Lower leg skin (tissue), 4 donors: ENCODE measurements around the gene IL15RA. TPM values are rescaled to one million over a fixed set of nuclear protein-coding genes. Genes with fewer than 3 reads are reported as not detected.
A peak's percentile ranks its signal among the peaks of the same experiment; 100 is the strongest.
"Not testable (repeated sequence)": the region's sequence is repeated elsewhere in the genome, so short reads cannot be mapped to it uniquely, and the experiment has no call there.

Experiments used
- DNase-seq, 2 donors: peaks; one replicate each; pipeline ENCODE4 v3.0.0-alpha.2; 2019; ENCODE audit warnings: low spot score in 2 of 2
- H3K4me3 ChIP-seq: fragments of 200-600 bp; sonication (generic); 2 replicates; pipeline ENCODE4 v1.5.1; 2017; ENCODE audit warnings: mild to moderate bottlenecking, low read depth; ENCODE audit not compliant: poor library complexity, severe bottlenecking
- POLR2A ChIP-seq, 2 donors: fragments of 450-650 bp; IDR thresholded peaks; one replicate each; pipeline ENCODE4 v1.6.1; 2016 to 2017; ENCODE audit warnings: antibody characterized with exemption in 2 of 2, mild to moderate bottlenecking in 1 of 2, moderate library complexity in 1 of 2
- WGBS, 2 donors: methylation state at CpG; one replicate each; pipeline ENCODE4 v1.1.5; 2018; 5-methylcytosine and 5-hydroxymethylcytosine counted together
- intact Hi-C: fragments of 100-400 bp; cut with DNase I; formaldehyde crosslinking; loops from one replicate; pipeline ENCODE4 v1.15.0; 2023; ENCODE audit warnings: low total_unique reads
- total RNA-seq, 4 donors: library from RNA; depleted of rRNA; stranded (reverse); fragments of >200 nt; gene quantifications; one replicate each; pipeline ENCODE4 v1.1.0, GENCODE V29; 2016
- TF ChIP-seq, protein P1 (sequence below), 3 donors: fragments of 450-650 bp; IDR thresholded peaks; one replicate each; pipeline ENCODE4 v1.5.1; 2016; ENCODE audit warnings: antibody characterized with exemption in 3 of 3, mild to moderate bottlenecking in 3 of 3, moderate library complexity in 2 of 3

The IL15RA gene
- total RNA-seq, 4 donors from 2014 or later = 9.3 to 30.8 (median 24.8) TPM

DNA sequence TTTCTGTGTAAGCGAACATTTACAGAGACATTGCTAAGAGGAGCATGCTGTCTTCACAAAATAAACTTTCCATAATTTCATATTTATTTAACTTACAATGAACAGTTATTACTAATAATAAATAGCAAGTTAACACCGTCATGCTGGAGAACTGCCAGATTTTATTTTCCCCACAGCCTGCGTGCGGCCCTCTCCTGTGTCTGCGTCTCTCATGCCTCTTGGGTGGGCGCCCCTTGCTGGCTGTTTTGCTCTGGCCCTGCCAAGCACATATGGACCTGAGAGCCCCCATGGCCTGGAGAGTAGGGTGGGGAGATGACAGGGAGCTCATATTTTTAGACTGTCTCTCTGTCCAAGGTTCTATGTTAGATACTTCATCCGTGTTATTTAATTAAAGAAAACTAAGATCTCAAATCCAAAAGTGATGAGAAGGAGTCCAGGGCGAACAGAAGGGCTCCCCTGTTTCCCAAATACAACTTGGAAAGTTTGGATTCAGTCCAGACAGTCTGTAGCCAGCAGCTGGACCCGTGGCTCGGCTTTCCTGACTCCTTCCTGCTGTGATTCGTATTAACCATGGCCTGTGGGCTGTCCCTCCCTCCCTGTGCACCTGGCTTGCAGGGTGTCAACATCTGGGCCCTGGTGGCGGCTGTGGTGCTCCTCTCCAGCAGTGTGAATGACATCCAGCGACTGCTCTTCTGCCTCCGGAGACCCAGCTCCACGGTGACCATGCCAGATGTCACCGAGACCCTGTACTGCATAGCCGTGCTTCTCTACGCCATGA is 66.8 kb downstream of the IL15RA start:
- no peak for TF ChIP-seq POLR2A (IDR thresholded peaks at IDR 0.05)
- TF ChIP-seq, protein P1, sequence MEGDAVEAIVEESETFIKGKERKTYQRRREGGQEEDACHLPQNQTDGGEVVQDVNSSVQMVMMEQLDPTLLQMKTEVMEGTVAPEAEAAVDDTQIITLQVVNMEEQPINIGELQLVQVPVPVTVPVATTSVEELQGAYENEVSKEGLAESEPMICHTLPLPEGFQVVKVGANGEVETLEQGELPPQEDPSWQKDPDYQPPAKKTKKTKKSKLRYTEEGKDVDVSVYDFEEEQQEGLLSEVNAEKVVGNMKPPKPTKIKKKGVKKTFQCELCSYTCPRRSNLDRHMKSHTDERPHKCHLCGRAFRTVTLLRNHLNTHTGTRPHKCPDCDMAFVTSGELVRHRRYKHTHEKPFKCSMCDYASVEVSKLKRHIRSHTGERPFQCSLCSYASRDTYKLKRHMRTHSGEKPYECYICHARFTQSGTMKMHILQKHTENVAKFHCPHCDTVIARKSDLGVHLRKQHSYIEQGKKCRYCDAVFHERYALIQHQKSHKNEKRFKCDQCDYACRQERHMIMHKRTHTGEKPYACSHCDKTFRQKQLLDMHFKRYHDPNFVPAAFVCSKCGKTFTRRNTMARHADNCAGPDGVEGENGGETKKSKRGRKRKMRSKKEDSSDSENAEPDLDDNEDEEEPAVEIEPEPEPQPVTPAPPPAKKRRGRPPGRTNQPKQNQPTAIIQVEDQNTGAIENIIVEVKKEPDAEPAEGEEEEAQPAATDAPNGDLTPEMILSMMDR (IDR thresholded peaks at IDR 0.05) = no peak
- WGBS, 2 donors = 82 to 87% methylated on average over 18 of the region's 18 CpGs
- intact Hi-C loops = no loop called here
- no peak for DNase-seq
- no peak overlapping the region for H3K4me3 ChIP-seq

DNA sequence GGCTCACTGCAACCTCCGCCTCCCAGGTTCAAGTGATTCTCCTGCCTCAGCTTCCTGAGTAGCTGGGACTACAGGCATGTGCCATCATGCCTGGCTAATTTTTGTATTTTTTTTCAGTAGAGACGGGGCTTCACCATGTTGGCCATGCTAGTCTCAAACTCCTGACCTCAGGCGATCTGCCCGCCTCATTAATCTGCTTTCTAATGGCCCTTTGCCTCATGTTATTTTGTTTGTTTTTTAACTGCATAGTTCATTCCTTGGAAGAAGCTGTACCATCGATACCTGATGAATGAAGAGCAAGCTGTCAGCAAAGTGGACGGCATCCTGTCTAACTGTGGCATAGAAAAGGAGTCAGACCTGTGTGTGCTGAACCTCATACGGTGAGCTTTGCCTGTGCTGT is 68.7 kb downstream of the IL15RA start:
- DNase-seq, intact Hi-C loops, H3K4me3 ChIP-seq: not testable (repeated sequence)
- 91 to 93% methylated on average over 7 of the region's 7 CpGs for WGBS, 2 donors

DNA sequence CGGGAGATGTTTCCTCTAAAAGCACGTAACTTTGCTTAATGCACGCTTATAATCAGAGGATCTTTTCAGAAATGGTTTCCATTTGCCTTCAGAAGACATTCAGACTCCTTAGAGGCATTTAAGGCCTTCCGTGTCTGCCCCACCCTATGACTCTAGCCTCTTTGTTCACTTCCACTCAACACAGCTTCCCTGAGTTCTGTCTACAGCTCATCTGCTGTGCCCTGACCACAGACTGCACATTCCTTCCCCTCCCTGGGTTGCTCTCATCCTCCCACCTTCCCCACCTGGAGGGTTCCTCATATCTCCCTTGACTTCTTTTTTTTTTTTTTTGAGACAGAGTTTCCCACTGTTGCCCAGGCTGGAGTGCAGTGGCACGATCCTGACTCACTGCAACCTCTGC is 70.7 kb downstream of the IL15RA start:
- DNase-seq = no peak
- no peak overlapping the region for H3K4me3 ChIP-seq
- intact Hi-C loops = no loop called here
- no peak for TF ChIP-seq POLR2A (IDR thresholded peaks at IDR 0.05)
- TF ChIP-seq, protein P1 (IDR thresholded peaks at IDR 0.05) = no peak
- 95% methylated on average over 5 of the region's 5 CpGs for WGBS, 2 donors

DNA sequence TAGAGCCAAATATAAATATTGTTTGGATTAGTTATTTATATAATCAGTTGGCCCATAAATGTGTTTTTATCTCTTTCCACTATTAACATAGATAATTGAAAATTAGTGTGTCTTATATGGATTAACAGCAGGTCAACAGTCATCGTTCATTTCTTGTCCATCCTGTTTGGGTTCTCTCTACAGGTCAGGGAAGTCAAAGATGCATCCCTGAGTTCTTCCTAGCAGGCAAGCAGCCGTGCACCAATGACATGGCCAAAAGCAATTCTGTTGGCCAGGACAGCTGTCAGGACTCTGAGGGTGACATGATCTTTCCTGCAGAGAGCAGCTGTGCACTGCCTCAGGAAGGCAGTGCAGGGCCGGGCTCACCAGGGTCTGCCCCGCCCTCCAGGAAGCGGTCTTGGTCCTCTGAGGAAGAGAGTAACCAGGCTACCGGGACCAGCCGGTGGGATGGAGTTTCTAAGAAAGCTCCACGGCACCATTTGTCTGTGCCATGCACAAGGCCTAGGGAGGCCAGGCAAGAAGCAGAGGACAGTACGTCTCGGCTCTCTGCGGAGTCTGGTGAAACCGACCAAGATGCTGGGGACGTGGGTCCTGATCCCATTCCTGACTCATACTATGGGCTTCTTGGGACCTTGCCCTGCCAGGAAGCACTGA is 71.4 kb downstream of the IL15RA start:
- intact Hi-C loops = no loop called here
- TF ChIP-seq, protein P1 (IDR thresholded peaks at IDR 0.05) = no peak
- no peak for TF ChIP-seq POLR2A (IDR thresholded peaks at IDR 0.05)
- peak in 1 of 2 donors; percentile 50 for DNase-seq
- no peak overlapping the region for H3K4me3 ChIP-seq
- WGBS, 2 donors = 86 to 92% methylated on average over 13 of the region's 13 CpGs

DNA sequence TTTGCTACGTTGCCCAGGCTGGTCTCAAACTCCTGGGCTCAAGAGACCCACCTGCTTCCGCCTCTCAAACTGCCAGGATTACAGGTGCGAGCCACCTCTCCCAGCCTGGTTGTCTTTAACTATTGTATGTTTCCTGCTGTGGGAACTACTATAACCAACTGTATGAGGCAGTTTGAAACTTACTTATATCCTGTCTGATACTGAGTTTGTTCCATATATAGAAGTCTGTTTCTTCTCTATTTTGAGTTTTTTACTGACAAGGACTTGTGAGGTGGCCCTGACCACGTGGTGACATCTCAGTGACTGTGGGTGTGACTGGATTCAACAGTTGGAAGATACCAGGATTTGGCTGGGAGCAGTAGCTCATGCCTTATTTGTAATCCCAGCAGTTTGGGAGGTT is 73.1 kb downstream of the IL15RA start:
- TF ChIP-seq, protein P1 (IDR thresholded peaks at IDR 0.05) = no peak
- no peak for TF ChIP-seq POLR2A (IDR thresholded peaks at IDR 0.05)
- intact Hi-C loops = no loop called here
- WGBS, 2 donors = 72 to 75% methylated on average over 4 of the region's 4 CpGs
- peak in 1 of 2 donors; percentile 56 for DNase-seq
- H3K4me3 ChIP-seq = no peak overlapping the region

DNA sequence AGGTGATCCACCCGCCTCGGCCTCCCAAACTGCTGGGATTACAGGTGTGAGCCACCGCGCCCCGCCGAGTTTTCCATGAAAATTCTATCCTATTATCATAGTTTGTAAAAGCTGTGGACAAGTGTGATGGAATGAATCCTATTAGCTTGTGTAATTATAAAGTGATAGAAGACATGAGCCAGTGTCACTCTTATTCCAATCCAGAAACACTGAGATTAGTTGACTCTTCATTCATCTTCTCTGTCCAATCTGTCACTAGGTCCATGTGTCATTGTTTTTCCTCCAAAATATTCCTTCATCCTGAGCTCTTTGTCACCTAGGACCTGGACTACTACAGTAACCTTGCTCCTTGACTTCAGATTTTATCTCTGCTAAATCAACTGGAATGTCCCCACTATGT is 73.8 kb downstream of the IL15RA start:
- intact Hi-C loops = no loop called here
- H3K4me3 ChIP-seq = no peak overlapping the region
- peak in 1 of 2 donors; percentile 39 for DNase-seq
- WGBS, 2 donors = 97 to 99% methylated on average over 6 of the region's 6 CpGs
- TF ChIP-seq POLR2A (IDR thresholded peaks at IDR 0.05) = no peak
- TF ChIP-seq, protein P1 (IDR thresholded peaks at IDR 0.05) = no peak
